ENCODE measurements around the gene ST3GAL3. TPM values are rescaled to one million over a fixed set of nuclear protein-coding genes. Genes with fewer than 3 reads are reported as not detected.

ST3GAL3 gene
- total RNA-seq, 1 experiment from 2014 or later: 8.6 TPM

GRCh38 chr1:43760745-43761317 is 53.5 kb downstream of the ST3GAL3 start:
- no peaks in the 10 kb centered on the region for H3K27me3 Mint-ChIP-seq (ENCODE audit: low read depth)
- no peak overlapping the region for H3K27ac Mint-ChIP-seq
- TF ChIP-seq AR (CRISPR knock-in tag; IDR thresholded peaks at IDR 0.05) (no peak), GRHL2 (CRISPR knock-in tag; IDR thresholded peaks at IDR 0.05; ENCODE audit: insufficient replicate concordance, severe bottlenecking) (no peak), ZNF425 (CRISPR knock-in tag; conservative IDR thresholded peaks at IDR 0.05) (no peak), USF1 (CRISPR knock-in tag; IDR thresholded peaks at IDR 0.05) (no peak), RELA (CRISPR knock-in tag; IDR thresholded peaks at IDR 0.05; ENCODE audit: borderline replicate concordance) (no peak), NR2C2 (CRISPR knock-in tag; IDR thresholded peaks at IDR 0.05) (no peak), FOXP1 (CRISPR knock-in tag; IDR thresholded peaks at IDR 0.05; ENCODE audit: borderline replicate concordance) (no peak), CTCF (IDR thresholded peaks at IDR 0.05) (no peak), ZBTB43 (CRISPR knock-in tag; IDR thresholded peaks at IDR 0.05) (no peak), JAZF1 (CRISPR knock-in tag; IDR thresholded peaks at IDR 0.05) (no peak), FOXJ3 (CRISPR knock-in tag; IDR thresholded peaks at IDR 0.05; ENCODE audit: borderline replicate concordance) (no peak), E2F5 (CRISPR knock-in tag; IDR thresholded peaks at IDR 0.05) (no peak), RORB (CRISPR knock-in tag; IDR thresholded peaks at IDR 0.05) (no peak), ZNF121 (CRISPR knock-in tag; IDR thresholded peaks at IDR 0.05) (no peak), PRRX2 (CRISPR knock-in tag; IDR thresholded peaks at IDR 0.05) (no peak), ZBTB21 (CRISPR knock-in tag; IDR thresholded peaks at IDR 0.05; ENCODE audit: borderline replicate concordance) (no peak), IRF1 (CRISPR knock-in tag; IDR thresholded peaks at IDR 0.05) (no peak), ZNF512 (CRISPR knock-in tag; IDR thresholded peaks at IDR 0.05; ENCODE audit: borderline replicate concordance) (no peak), ZNF423 (CRISPR knock-in tag; IDR thresholded peaks at IDR 0.05) (no peak), PRDM15 (CRISPR knock-in tag; IDR thresholded peaks at IDR 0.05) (no peak)
- H3K4me3 Mint-ChIP-seq: no peak overlapping the region
- no peaks in the 10 kb centered on the region for H3K9me3 Mint-ChIP-seq
- H3K4me1 Mint-ChIP-seq: peaks cover 16% of the 10 kb centered on the region
- ChIA-PET CTCF (interaction anchor here (1.3 to 1.8 kb wide), 2 partner anchors 170 to 174 kb away, joined by 5 to 10 read pairs; no protein-coding TSS in a partner anchor), POLR2A (no interaction called here)
- DNase-seq (ENCODE audit: low spot score) (no peak), ATAC-seq (no peak)
- H3K36me3 Mint-ChIP-seq: no peaks in the 10 kb centered on the region

All from WTC11 (cell line).